ENCODE data around the gene PRLH. TPM values are rescaled to one million over a fixed set of nuclear protein-coding genes. Genes with fewer than 3 reads are reported as not detected.

Gene PRLH
- total and polyA plus RNA-seq, 4 donors: not detected

- WGBS: 87% methylated on average over 29 of the region's 29 CpGs
- no peaks in the 10 kb centered on the region for H3K36me3 ChIP-seq (ENCODE audit: control insufficient read depth in 4 of 4, insufficient read depth in 3 of 4, low read depth in 1 of 4, low read length in 3 of 4)
- no peak for TF ChIP-seq SP1 (IDR thresholded peaks at IDR 0.05)
- no peak for TF ChIP-seq HNF4A (conservative IDR thresholded peaks at IDR 0.05)
- TF ChIP-seq MAX (IDR thresholded peaks at IDR 0.05): no peak
- no peak for TF ChIP-seq ZBTB33 (IDR thresholded peaks at IDR 0.05)
- TF ChIP-seq ATF3 (IDR thresholded peaks at IDR 0.05): no peak
- TF ChIP-seq FOXA2 (IDR thresholded peaks at IDR 0.05): no peak
- TF ChIP-seq TAF1 (conservative IDR thresholded peaks at IDR 0.05): no peak
- no peak for TF ChIP-seq CTCF (IDR thresholded peaks at IDR 0.05; ENCODE audit: low read depth, low read length, missing input control)
- no peak for TF ChIP-seq HNF4G (IDR thresholded peaks at IDR 0.05)
- no peak for TF ChIP-seq GABPA (IDR thresholded peaks at IDR 0.05 in 1 of 2, conservative IDR thresholded peaks at IDR 0.05 in 1 of 2)
- no peak for TF ChIP-seq RXRA (IDR thresholded peaks at IDR 0.05)
- no peaks in the 10 kb centered on the region for H3K27me3 ChIP-seq (ENCODE audit: control insufficient read depth in 4 of 4, insufficient read depth in 4 of 4, low read length in 3 of 4)
- no peak overlapping the region for H3K27ac ChIP-seq (ENCODE audit: low read depth in 1 of 2, low read length in 2 of 2)
- no peak for DNase-seq (ENCODE audit: low spot score)
- H3K9me3 ChIP-seq (ENCODE audit: control insufficient read depth in 4 of 4, low read length in 3 of 4): no peaks in the 10 kb centered on the region
- no peak overlapping the region for H3K4me3 ChIP-seq (ENCODE audit: low read depth in 1 of 3, low read length in 3 of 3)
- no peak overlapping the region for H3K9ac ChIP-seq (ENCODE audit: low read depth in 1 of 2, low read length in 2 of 2)
- peaks cover 8 to 43% (median 18%) of the 10 kb centered on the region in 4 donors for H3K4me1 ChIP-seq (ENCODE audit: control insufficient read depth in 4 of 4, insufficient read depth in 4 of 4, low read length in 3 of 4)
Measured at GRCh38 chr2:237597196-237598145, 31.1 kb downstream of the PRLH start.

GRCh38 chr2:237598468-237599208 lies 32.3 kb downstream of the PRLH start:
- H3K4me1 ChIP-seq (ENCODE audit: control insufficient read depth in 4 of 4, insufficient read depth in 4 of 4, low read length in 3 of 4): peaks cover 8 to 39% (median 16%) of the 10 kb centered on the region in 4 donors
- no peak overlapping the region for H3K27ac ChIP-seq (ENCODE audit: low read depth in 1 of 2, low read length in 2 of 2)
- H3K9ac ChIP-seq (ENCODE audit: low read depth in 1 of 2, low read length in 2 of 2): no peak overlapping the region
- H3K9me3 ChIP-seq (ENCODE audit: control insufficient read depth in 4 of 4, low read length in 3 of 4): no peaks in the 10 kb centered on the region
- H3K27me3 ChIP-seq (ENCODE audit: control insufficient read depth in 4 of 4, insufficient read depth in 4 of 4, low read length in 3 of 4): no peaks in the 10 kb centered on the region
- 86% methylated on average over 14 of the region's 14 CpGs for WGBS
- DNase-seq (ENCODE audit: low spot score): no peak
- H3K36me3 ChIP-seq (ENCODE audit: control insufficient read depth in 4 of 4, insufficient read depth in 3 of 4, low read depth in 1 of 4, low read length in 3 of 4): no peaks in the 10 kb centered on the region
- no peak overlapping the region for H3K4me3 ChIP-seq (ENCODE audit: low read depth in 1 of 3, low read length in 3 of 3)
- no peak for TF ChIP-seq NR2F2 (IDR thresholded peaks at IDR 0.05)
- no peak for TF ChIP-seq ATF3 (IDR thresholded peaks at IDR 0.05)
- no peak for TF ChIP-seq HNF4A (conservative IDR thresholded peaks at IDR 0.05)
- no peak for TF ChIP-seq MAX (IDR thresholded peaks at IDR 0.05)
- no peak for TF ChIP-seq RXRA (IDR thresholded peaks at IDR 0.05)
- no peak for TF ChIP-seq CTCF (IDR thresholded peaks at IDR 0.05; ENCODE audit: low read depth, low read length, missing input control)
- no peak for TF ChIP-seq FOXA2 (IDR thresholded peaks at IDR 0.05)
- TF ChIP-seq SP1 (IDR thresholded peaks at IDR 0.05): no peak
- no peak for TF ChIP-seq EGR1 (IDR thresholded peaks at IDR 0.05; ENCODE audit: low read depth in 2 of 2)
- TF ChIP-seq HNF4G (IDR thresholded peaks at IDR 0.05): no peak
- TF ChIP-seq GABPA (IDR thresholded peaks at IDR 0.05 in 1 of 2, conservative IDR thresholded peaks at IDR 0.05 in 1 of 2): no peak
- TF ChIP-seq REST (IDR thresholded peaks at IDR 0.05): no peak
- TF ChIP-seq JUND (IDR thresholded peaks at IDR 0.05): no peak
- TF ChIP-seq TAF1 (conservative IDR thresholded peaks at IDR 0.05): no peak
- no peak for TF ChIP-seq YY1 (IDR thresholded peaks at IDR 0.05)

All from liver (tissue), 9 donors.